ENCODE measurements around the gene TAGLN3. TPM values are rescaled to one million over a fixed set of nuclear protein-coding genes. Genes with fewer than 3 reads are reported as not detected.
A peak's percentile ranks its signal among the peaks of the same experiment; 100 is the strongest.

TAGLN3 gene
- under 1 TPM; 0.33 to 0.47 TPM for total RNA-seq

DNA sequence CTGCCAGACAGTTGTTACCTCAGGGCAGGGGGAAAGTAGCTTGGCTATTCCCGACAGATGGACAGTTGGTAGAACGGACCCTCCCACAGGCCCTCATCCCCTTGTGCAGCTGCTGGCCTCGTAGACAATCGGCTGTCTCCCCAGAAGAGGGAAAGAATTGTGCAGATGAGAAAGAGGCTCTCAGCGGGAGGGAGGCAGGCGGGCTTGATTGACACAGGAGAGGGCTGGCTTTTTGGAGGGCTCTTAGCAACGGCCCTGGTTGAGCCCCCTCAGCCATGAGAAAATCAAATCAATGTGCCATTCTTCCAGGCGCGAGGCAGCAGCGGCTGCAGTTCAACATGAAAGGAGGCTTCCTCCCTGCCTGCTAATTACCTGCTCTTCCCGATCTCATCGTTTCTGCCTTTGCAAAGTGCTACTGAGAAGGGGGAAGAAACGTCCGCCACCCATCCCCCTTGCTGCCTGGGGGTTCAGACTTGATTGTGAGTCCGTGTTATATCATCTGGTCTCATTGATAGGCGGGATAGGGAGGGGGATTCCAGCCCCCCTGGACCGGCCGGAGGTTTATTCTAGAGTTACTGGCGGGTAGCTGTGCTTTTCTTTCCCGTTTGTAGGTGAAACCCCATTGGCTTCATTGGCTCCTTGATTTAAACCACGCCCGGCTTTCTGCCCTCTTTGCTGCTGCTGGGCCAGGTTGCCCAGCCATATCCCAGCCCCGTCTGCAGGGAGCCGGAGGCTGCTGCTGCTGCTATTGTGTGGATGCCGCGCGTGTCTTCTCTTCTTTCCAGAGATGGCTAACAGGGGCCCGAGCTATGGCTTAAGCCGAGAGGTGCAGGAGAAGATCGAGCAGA is at the start of gene TAGLN3:
TSS of gene TAGLN3 (plus strand) at position 287 of the 848 bp plus-strand sequence. CDS start at position 788, 501 bp downstream.
- Mint-ChIP-seq H3K9me3 (no peaks in the 10 kb centered on the region), H3K27me3 (no peaks in the 10 kb centered on the region), H3K4me1 (peaks cover 33% of the 10 kb centered on the region), H3K27ac (no peak within 1 kb of the TSS), H3K4me3 (peak within 1 kb of the TSS; percentile 72), H3K36me3 (ENCODE audit: low read depth) (peaks cover under 1% of the 10 kb centered on the region)
- ChIA-PET POLR2A (interaction anchor here (0.7 kb wide), 1 partner anchor 20 kb away, joined by 5 read pairs; the partner anchor contains the start of gene ABHD10), CTCF (interaction anchor here (0.6 to 2.6 kb wide), 3 partner anchors 14 to 362 kb away, joined by 3 to 9 read pairs (median 4); no protein-coding TSS in a partner anchor)
- DNase-seq = peak; percentile 16

- no peak overlapping the region for H3K27ac Mint-ChIP-seq
- no peak for DNase-seq
- POLR2A ChIA-PET = no interaction called here
- no peak overlapping the region for H3K4me3 Mint-ChIP-seq
- CTCF ChIA-PET = no interaction called here
- peaks cover 14% of the 10 kb centered on the region for H3K27me3 Mint-ChIP-seq
- H3K4me1 Mint-ChIP-seq = no peaks in the 10 kb centered on the region
- H3K9me3 Mint-ChIP-seq = no peaks in the 10 kb centered on the region
- H3K36me3 Mint-ChIP-seq (ENCODE audit: low read depth) = no peaks in the 10 kb centered on the region
These were observed 49.0 kb upstream of the TAGLN3 start for GRCh38 chr3:111949712-111950111.

DNA sequence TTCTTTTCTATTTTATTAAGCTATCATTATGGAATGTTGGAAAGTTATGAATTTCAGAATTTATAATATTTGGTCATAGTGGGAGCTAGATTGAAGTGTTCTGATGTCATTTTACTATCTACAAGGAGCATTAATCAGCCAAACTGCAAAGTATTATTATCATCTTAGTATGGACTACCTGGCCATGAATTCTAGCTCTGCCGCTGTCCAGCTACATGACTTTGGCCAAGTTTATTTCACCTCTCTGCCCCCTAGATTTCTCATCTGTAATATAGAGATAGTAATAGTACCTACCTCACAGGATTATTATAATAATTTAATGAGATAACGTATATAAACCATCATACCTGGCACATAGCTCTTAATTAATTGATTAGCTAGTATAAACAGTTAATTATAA is 47.7 kb upstream of the TAGLN3 start:
- Mint-ChIP-seq H3K4me1 (no peaks in the 10 kb centered on the region), H3K27ac (no peak overlapping the region), H3K9me3 (no peaks in the 10 kb centered on the region), H3K36me3 (ENCODE audit: low read depth) (no peaks in the 10 kb centered on the region), H3K27me3 (peaks cover 12% of the 10 kb centered on the region), H3K4me3 (no peak overlapping the region)
- DNase-seq = no peak
- ChIA-PET CTCF (interaction anchor here (0.6 to 1.1 kb wide), 4 partner anchors 9 to 1161 kb away, joined by 3 read pairs; no protein-coding TSS in a partner anchor), POLR2A (no interaction called here)

DNA sequence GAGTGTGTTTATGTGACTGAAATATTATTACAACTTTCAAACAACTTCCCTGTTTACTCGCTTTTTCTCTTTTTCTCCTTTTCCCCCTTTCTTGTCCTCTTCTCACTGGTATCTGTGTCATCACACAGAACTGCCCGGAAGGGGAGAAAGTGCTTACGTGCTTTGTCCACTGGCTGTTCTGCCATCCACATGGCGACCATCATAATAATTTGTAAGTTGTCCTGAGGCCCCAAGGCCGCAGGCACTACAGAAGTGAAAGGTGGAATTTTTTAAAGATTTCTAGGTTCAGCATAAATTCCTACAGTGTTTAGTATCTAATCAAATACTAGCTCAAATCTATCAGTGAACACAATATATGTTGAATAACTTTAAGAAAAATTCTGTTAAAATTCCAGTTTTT is 46.6 kb upstream of the TAGLN3 start:
- ChIA-PET POLR2A (no interaction called here), CTCF (no interaction called here)
- Mint-ChIP-seq H3K36me3 (ENCODE audit: low read depth) (no peaks in the 10 kb centered on the region), H3K9me3 (no peaks in the 10 kb centered on the region), H3K4me3 (no peak overlapping the region), H3K4me1 (no peaks in the 10 kb centered on the region), H3K27ac (no peak overlapping the region), H3K27me3 (peaks cover 8% of the 10 kb centered on the region)
- DNase-seq = no peak

DNA sequence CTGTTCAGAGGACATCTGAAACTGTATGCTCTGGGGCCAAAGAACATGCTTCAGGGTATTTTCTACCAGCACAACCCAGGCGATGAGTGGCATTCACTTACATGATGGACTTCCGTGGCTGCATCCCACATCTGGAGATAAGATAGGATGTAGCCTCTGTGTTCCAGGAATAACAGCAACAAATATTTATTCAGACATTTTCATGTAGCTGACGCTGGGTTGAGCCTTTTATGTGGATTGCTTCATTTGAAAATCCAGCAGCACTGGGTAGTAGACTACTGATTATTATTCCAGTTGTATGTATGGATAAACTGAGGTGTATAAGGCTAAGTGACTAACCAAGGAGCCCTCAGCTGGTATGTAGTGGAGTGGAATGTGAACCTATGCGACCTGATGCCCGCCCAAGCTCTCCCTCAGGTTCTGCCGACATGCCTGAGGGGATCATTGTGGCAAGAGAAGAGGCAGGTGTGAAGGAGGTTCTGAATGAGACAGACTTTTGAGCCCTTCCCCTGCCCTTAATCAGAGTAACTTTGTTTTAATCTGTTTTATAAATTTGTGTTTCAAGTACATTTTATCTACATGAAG is 45.8 kb upstream of the TAGLN3 start:
- Mint-ChIP-seq H3K9me3 (no peaks in the 10 kb centered on the region), H3K4me3 (no peak overlapping the region), H3K4me1 (no peaks in the 10 kb centered on the region), H3K27me3 (peaks cover 7% of the 10 kb centered on the region), H3K27ac (no peak overlapping the region), H3K36me3 (ENCODE audit: low read depth) (no peaks in the 10 kb centered on the region)
- no peak for DNase-seq
- POLR2A ChIA-PET = no interaction called here
- CTCF ChIA-PET = interaction anchor here (1.0 kb wide), 1 partner anchor 15 kb away, joined by 3 read pairs; no protein-coding TSS in a partner anchor

DNA sequence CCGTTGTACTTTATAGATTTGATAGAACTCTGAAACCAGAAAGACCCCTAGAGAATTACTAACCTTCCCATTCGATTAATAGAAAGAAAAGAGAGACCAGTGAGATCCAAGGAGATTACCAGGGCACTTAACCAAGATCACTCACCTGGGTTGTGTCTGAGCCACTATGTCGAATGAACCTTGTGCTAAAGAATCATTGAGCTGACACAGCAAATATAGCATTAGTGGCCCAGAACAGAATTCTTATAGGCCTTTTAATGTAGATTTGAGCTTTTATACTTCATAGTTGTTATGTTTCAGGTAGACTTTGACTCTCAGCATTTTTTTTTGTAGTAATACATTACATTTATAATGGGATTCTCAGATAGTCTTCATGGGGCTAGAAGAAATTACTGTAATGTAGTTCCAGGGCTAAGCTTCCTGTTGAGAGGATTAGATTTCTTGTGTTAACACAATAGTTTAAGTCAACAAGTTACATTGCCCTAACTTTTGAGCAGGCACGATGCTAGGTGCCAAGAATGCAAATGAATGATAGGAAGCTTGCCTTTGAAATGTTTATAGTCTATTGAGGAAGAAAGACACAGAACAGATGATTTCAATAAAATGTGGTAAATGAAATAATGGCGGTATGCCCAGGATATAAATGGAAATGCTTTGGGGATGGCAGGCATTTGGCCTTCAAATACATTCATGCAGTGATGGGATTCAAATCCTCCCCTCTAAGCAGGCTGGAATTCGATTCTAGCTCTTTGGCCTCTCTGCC is 44.3 kb upstream of the TAGLN3 start:
- H3K27me3 Mint-ChIP-seq = peaks cover 5% of the 10 kb centered on the region
- no peaks in the 10 kb centered on the region for H3K4me1 Mint-ChIP-seq
- ChIA-PET CTCF (interaction anchor here (1.0 kb wide), 1 partner anchor 13 kb away, joined by 3 read pairs; no protein-coding TSS in a partner anchor), POLR2A (no interaction called here)
- no peak overlapping the region for H3K4me3 Mint-ChIP-seq
- no peaks in the 10 kb centered on the region for H3K9me3 Mint-ChIP-seq
- H3K27ac Mint-ChIP-seq = no peak overlapping the region
- no peaks in the 10 kb centered on the region for H3K36me3 Mint-ChIP-seq (ENCODE audit: low read depth)
- no peak for DNase-seq

DNA sequence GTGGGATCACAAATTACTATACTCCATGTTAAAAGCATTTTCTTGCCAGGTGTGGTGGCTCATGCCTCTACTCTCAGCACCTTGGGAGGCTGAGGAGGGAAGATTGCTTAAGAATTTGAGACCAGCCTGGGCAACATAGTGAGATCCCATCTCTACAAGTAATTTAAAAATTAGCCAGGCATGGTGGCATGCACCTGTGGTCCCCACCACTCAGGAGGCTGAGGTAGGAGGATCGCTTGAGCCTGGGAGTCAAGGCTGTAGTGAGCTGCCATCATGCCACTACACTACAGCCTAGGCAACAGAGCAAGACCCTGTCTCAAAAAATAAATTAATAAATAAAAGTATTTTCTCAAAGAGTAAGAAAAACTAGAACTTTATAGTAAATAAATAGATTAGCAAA is 42.8 kb upstream of the TAGLN3 start:
- CTCF ChIA-PET = no interaction called here
- Mint-ChIP-seq H3K36me3 (ENCODE audit: low read depth) (no peaks in the 10 kb centered on the region), H3K4me1 (no peaks in the 10 kb centered on the region), H3K27ac (no peak overlapping the region), H3K4me3 (no peak overlapping the region), H3K27me3 (no peaks in the 10 kb centered on the region), H3K9me3 (no peaks in the 10 kb centered on the region)
- POLR2A ChIA-PET = no interaction called here
- no peak for DNase-seq

DNA sequence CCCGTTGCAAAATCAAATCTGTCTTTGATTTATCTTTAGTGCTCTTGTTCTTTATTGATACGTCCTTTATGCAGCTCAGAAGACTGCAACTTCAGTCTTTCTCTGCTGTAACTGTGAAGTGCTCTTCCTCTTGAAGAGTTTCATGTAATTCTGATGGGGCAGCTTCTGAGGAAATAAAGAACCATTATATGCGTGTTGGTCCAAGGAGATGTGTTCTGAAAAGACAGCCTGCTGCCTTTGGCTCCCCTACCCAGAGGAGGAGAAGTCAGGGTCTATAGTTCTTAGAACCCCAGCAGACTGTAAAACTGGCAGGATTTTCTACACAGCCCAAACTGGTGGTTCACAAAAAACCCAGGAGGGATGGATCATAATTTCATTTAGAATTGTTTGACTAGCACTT is 42.3 kb upstream of the TAGLN3 start:
- no peaks in the 10 kb centered on the region for H3K4me1 Mint-ChIP-seq
- no peak for DNase-seq
- no peaks in the 10 kb centered on the region for H3K9me3 Mint-ChIP-seq
- POLR2A ChIA-PET = no interaction called here
- H3K27ac Mint-ChIP-seq = no peak overlapping the region
- CTCF ChIA-PET = no interaction called here
- H3K4me3 Mint-ChIP-seq = no peak overlapping the region
- H3K36me3 Mint-ChIP-seq (ENCODE audit: low read depth) = no peaks in the 10 kb centered on the region
- H3K27me3 Mint-ChIP-seq = no peaks in the 10 kb centered on the region

GRCh38 chr3:111956995-111957734 is 41.6 kb upstream of the TAGLN3 start:
- Mint-ChIP-seq H3K4me3 (no peak overlapping the region), H3K36me3 (ENCODE audit: low read depth) (no peaks in the 10 kb centered on the region), H3K9me3 (no peaks in the 10 kb centered on the region), H3K27me3 (no peaks in the 10 kb centered on the region), H3K27ac (no peak overlapping the region), H3K4me1 (no peaks in the 10 kb centered on the region)
- no peak for DNase-seq
- ChIA-PET CTCF (no interaction called here), POLR2A (no interaction called here)

DNA sequence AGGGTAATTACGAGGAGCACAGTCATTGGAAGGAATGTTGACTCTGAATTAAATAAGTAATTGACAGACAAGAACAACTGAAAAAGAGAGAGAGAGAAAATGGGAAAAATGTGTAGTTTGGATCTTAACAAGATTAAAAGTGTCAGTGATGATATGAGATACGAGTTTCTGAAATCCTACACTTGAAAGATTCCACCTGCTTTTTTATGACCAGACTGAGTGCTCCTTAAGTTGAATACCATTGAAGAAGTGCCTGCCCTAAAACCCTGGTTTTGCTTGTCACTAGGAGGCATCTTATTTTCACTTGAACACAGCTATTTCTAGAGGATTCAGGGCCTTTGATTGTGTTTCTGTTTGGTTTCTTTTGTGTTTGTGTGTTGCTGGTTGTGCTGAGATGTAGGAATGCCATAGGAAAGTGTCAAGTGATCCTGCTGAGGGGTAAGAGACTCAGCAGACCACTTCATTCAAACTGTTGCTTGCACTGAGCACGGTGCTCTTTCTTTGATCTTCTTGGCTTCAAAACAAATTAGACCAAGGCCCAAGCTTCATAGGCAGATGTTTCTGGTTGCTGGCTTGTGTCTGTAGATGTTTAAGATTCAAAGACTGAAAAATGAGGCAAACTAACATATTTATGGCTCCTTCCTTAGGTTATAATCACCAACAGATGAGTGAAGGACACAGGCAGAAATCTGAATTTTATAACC is 37.1 kb upstream of the TAGLN3 start:
- CTCF ChIA-PET = interaction anchor here (0.8 to 1.1 kb wide), 4 partner anchors 28 to 294 kb away, joined by 3 to 4 read pairs (median 3); no protein-coding TSS in a partner anchor
- no peak overlapping the region for H3K27ac Mint-ChIP-seq
- H3K4me3 Mint-ChIP-seq = no peak overlapping the region
- no peak for DNase-seq
- no peaks in the 10 kb centered on the region for H3K27me3 Mint-ChIP-seq
- no peaks in the 10 kb centered on the region for H3K36me3 Mint-ChIP-seq (ENCODE audit: low read depth)
- no peaks in the 10 kb centered on the region for H3K9me3 Mint-ChIP-seq
- H3K4me1 Mint-ChIP-seq = peaks cover 3% of the 10 kb centered on the region
- POLR2A ChIA-PET = no interaction called here

- no peaks in the 10 kb centered on the region for H3K27me3 Mint-ChIP-seq
- H3K27ac Mint-ChIP-seq = no peak overlapping the region
- POLR2A ChIA-PET = no interaction called here
- H3K36me3 Mint-ChIP-seq (ENCODE audit: low read depth) = no peaks in the 10 kb centered on the region
- H3K9me3 Mint-ChIP-seq = no peaks in the 10 kb centered on the region
- peaks cover 8% of the 10 kb centered on the region for H3K4me1 Mint-ChIP-seq
- DNase-seq = no peak
- H3K4me3 Mint-ChIP-seq = no peak overlapping the region
- CTCF ChIA-PET = no interaction called here
These were observed 35.3 kb upstream of the TAGLN3 start for GRCh38 chr3:111963424-111963823.

DNA sequence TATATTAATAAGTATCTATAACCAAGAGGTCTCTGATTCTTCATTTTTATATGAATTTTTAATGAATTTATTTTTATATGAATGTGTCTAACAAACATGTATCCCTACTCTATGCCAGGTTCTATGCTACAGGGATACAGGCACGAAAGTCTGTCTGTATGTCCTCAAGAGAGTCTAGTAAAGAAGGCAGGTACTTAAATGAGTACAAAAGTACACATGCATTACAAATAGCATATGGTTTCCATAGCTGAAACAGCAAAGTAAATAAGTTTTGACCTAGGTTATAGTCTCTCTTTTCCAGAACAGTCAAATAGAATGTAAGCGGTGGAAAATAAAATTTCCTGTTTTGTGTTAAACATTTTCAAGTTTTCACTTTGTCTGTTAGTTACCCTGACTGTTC is 33.2 kb upstream of the TAGLN3 start:
- POLR2A ChIA-PET = no interaction called here
- Mint-ChIP-seq H3K9me3 (no peaks in the 10 kb centered on the region), H3K27ac (no peak overlapping the region), H3K36me3 (ENCODE audit: low read depth) (no peaks in the 10 kb centered on the region), H3K4me3 (no peak overlapping the region), H3K4me1 (peaks cover 8% of the 10 kb centered on the region), H3K27me3 (peaks cover 6% of the 10 kb centered on the region)
- DNase-seq = no peak
- CTCF ChIA-PET = interaction anchor here (1.1 to 1.5 kb wide), 3 partner anchors 13 to 288 kb away, joined by 3 to 5 read pairs (median 3); partner anchors contain the start of gene ABHD10

Data from activated CD4-positive, alpha-beta T cell treated with anti-CD3 and anti-CD28 coated beads, Interleukin-2, amount 10 ng/mL, durations not matched to agents 7 days and 5 days (primary cell).